ENCODE data around the gene SERAC1. TPM values are rescaled to one million over a fixed set of nuclear protein-coding genes. Genes with fewer than 3 reads are reported as not detected.

Gene SERAC1
- total and polyA plus RNA-seq, 4 donors: 3.1 to 10.1 (median 4.8) TPM

DNA sequence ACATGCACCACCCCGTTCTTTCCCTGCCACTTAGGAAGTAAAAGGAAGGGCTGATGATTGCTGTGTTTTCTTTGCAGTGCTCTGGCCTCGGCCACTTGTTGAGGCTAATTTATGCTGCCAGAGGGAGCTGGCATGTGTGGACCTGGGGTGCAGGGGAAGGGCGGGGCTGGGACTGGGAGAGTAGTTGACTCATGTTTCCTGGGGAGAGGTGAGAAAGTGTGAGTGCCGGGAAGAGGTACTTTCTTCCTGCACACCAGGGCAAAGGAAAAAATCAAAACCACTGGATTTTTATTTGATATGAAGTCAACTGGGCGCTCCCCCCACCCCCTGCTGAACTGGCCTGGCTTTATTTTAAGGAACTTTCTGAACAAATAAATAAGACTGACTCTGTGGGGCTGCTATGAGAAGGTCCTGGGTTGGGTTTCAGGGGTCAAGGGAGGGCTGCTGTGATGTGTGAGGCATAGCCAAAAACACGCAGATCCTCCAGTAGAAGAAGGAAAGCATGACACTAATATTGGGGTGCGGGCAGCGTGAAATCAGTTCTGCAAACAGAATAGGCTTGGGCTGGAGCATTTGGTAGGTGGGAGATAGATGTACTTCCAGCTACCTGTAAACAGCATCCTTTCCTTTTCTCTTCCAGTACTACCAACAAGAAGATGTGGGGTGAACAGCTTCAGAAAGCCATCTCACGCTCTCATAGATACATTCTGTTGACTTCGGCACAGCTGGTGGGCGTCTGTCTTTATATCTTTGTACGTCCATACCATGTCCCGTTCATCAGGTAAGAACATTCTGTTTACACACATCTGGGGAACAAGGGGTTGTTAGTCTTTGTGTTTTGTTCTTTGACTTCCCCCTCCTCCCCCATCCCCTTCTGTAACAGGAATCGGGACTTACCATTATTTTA, 98.9 kb downstream of the SERAC1 start:
- H3K4me1 ChIP-seq (ENCODE audit: control insufficient read depth in 5 of 5, insufficient read depth in 5 of 5, low read length in 5 of 5): peaks cover 0 to 8% (median 0%) of the 10 kb centered on the region in 5 donors
- no peak overlapping the region for H3K27ac ChIP-seq (ENCODE audit: low read depth in 1 of 2, low read length in 1 of 2)
- peaks cover 0 to 10% (median 0%) of the 10 kb centered on the region in 4 donors for H3K36me3 ChIP-seq (ENCODE audit: control insufficient read depth in 4 of 4, insufficient read depth in 4 of 4, low read length in 4 of 4)
- H3K9me3 ChIP-seq (ENCODE audit: control insufficient read depth in 4 of 4, insufficient read depth in 3 of 4, low read length in 3 of 4): peaks cover 0 to 2% (median 0%) of the 10 kb centered on the region in 4 donors
- TF ChIP-seq, protein P1, sequence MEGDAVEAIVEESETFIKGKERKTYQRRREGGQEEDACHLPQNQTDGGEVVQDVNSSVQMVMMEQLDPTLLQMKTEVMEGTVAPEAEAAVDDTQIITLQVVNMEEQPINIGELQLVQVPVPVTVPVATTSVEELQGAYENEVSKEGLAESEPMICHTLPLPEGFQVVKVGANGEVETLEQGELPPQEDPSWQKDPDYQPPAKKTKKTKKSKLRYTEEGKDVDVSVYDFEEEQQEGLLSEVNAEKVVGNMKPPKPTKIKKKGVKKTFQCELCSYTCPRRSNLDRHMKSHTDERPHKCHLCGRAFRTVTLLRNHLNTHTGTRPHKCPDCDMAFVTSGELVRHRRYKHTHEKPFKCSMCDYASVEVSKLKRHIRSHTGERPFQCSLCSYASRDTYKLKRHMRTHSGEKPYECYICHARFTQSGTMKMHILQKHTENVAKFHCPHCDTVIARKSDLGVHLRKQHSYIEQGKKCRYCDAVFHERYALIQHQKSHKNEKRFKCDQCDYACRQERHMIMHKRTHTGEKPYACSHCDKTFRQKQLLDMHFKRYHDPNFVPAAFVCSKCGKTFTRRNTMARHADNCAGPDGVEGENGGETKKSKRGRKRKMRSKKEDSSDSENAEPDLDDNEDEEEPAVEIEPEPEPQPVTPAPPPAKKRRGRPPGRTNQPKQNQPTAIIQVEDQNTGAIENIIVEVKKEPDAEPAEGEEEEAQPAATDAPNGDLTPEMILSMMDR (IDR thresholded peaks at IDR 0.05; ENCODE audit: control extremely low read depth, extremely low read depth): no peak
- no peaks in the 10 kb centered on the region for H3K27me3 ChIP-seq (ENCODE audit: control insufficient read depth in 3 of 3, insufficient read depth in 3 of 3, low read length in 2 of 3)
- 70 to 74% methylated on average over 14 of the region's 14 CpGs for WGBS, 2 donors
- DNase-seq (peak in 2 of 3 donors; percentile 39 to 51), ATAC-seq (ENCODE audit: insufficient read depth, low FRiP score) (peak; percentile 80)
- H3K4me3 ChIP-seq: no peak overlapping the region
- H3K9ac ChIP-seq (ENCODE audit: insufficient read depth in 1 of 2, low read length in 2 of 2): no peak overlapping the region

DNA sequence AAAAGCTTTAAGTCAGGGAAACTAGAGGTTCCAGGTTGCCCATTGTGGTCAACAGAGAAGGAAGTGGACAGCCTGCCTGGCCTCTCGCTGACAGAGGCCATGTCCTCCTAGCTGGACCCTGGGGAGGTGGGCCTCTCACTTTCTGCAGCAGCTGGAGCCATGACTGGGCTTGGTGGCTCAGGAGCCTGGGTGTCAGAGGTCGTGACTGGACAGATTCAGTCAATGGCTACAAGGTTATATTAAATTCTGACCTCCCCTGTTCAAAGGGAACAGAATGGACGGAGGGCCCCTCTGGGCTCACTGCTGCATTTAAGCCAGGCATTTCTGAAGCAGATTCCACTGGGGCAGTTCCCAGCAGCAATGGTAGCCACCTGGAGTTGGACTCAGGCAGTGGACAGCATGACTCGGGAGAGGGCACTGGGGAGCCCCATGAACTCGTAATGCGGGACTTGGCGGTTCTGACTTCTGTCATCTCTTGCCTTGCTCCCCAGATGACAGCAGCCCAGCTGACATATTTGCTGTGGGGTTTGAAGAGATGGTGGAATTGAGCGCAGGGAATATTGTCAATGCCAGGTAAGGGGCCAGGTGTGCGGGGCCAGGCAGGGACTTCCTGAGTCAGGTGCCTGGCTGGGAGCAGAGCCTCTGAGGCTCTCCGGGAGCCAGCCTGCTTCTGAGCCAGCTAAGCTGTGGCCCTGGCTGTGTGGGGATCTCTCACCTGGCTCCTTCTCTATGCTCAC, 99.7 kb downstream of the SERAC1 start:
- Histone ChIP-seq H3K27me3 (ENCODE audit: control insufficient read depth in 3 of 3, insufficient read depth in 3 of 3, low read length in 2 of 3) (no peaks in the 10 kb centered on the region), H3K9me3 (ENCODE audit: control insufficient read depth in 4 of 4, insufficient read depth in 3 of 4, low read length in 3 of 4) (peaks cover 0 to 2% (median 0%) of the 10 kb centered on the region in 4 donors), H3K9ac (ENCODE audit: insufficient read depth in 1 of 2, low read length in 2 of 2) (no peak overlapping the region), H3K36me3 (ENCODE audit: control insufficient read depth in 4 of 4, insufficient read depth in 4 of 4, low read length in 4 of 4) (peaks cover 0 to 10% (median 0%) of the 10 kb centered on the region in 4 donors), H3K27ac (ENCODE audit: low read depth in 1 of 2, low read length in 1 of 2) (no peak overlapping the region), H3K4me1 (ENCODE audit: control insufficient read depth in 5 of 5, insufficient read depth in 5 of 5, low read length in 5 of 5) (peaks cover 0 to 8% (median 0%) of the 10 kb centered on the region in 5 donors), H3K4me3 (no peak overlapping the region)
- TF ChIP-seq, protein P1 (IDR thresholded peaks at IDR 0.05; ENCODE audit: control extremely low read depth, extremely low read depth): no peak
- DNase-seq (no peak), ATAC-seq (ENCODE audit: insufficient read depth, low FRiP score) (no peak)
- 84 to 87% methylated on average over 10 of the region's 10 CpGs for WGBS, 2 donors

GRCh38 chr6:158067436-158068015, 100.5 kb downstream of the SERAC1 start:
- no peaks in the 10 kb centered on the region for H3K27me3 ChIP-seq (ENCODE audit: control insufficient read depth in 3 of 3, insufficient read depth in 3 of 3, low read length in 2 of 3)
- H3K9me3 ChIP-seq (ENCODE audit: control insufficient read depth in 4 of 4, insufficient read depth in 3 of 4, low read length in 3 of 4): peaks cover 0 to 2% (median 0%) of the 10 kb centered on the region in 4 donors
- no peak overlapping the region for H3K27ac ChIP-seq (ENCODE audit: low read depth in 1 of 2, low read length in 1 of 2)
- TF ChIP-seq, protein P1 (IDR thresholded peaks at IDR 0.05; ENCODE audit: control extremely low read depth, extremely low read depth): no peak
- peaks cover 0 to 8% (median 0%) of the 10 kb centered on the region in 5 donors for H3K4me1 ChIP-seq (ENCODE audit: control insufficient read depth in 5 of 5, insufficient read depth in 5 of 5, low read length in 5 of 5)
- no peak for DNase-seq
- H3K36me3 ChIP-seq (ENCODE audit: control insufficient read depth in 4 of 4, insufficient read depth in 4 of 4, low read length in 4 of 4): peaks cover 0 to 10% (median 0%) of the 10 kb centered on the region in 4 donors
- H3K9ac ChIP-seq (ENCODE audit: insufficient read depth in 1 of 2, low read length in 2 of 2): no peak overlapping the region
- 94% methylated on average over 10 of the region's 10 CpGs for WGBS, 2 donors
- no peak overlapping the region for H3K4me3 ChIP-seq
- no peak for ATAC-seq (ENCODE audit: insufficient read depth, low FRiP score)

Measured in lung (tissue), 12 donors.